A549 (cell line): ENCODE measurements around the gene ACTN2. TPM values are rescaled to one million over a fixed set of nuclear protein-coding genes. Genes with fewer than 3 reads are reported as not detected.

ENCODE experiments used
- ATAC-seq, 2 experiments: fragments of 200-7000 bp in 1 of 2; fragments of >200 bp in 1 of 2; cut with Nextera tagmentation in 1 of 2; cut with Tn5 transposase in 1 of 2; 3 replicates each; pipeline versions ENCODE4 v1.8.0 to v1.9.1; 2018 to 2020; ENCODE audit warnings: mild to moderate bottlenecking in 1 of 2, moderate library complexity in 1 of 2
- CTCF ChIA-PET: fragments of 300-600 bp; sonication (Branson Sonifier 250); formaldehyde crosslinking; extraction: SDS; loops from one replicate; lab custom pipeline; 2021; ENCODE audit warnings: antibody characterized with exemption, inconsistent platforms; lab: Yijun Ruan, JAX
- POLR2A ChIA-PET: fragments of 350-600 bp; formaldehyde crosslinking; extraction: SDS; loops from one replicate; lab custom pipeline; 2021; ENCODE audit warnings: antibody characterized with exemption, inconsistent platforms; lab: Yijun Ruan, JAX
- DNase-seq, 2 experiments: peaks; one replicate each; pipeline versions ENCODE4 v3.0.0 to v3.0.0-alpha.2; 2011 to 2016; ENCODE audit warnings: low read depth in 1 of 2, low spot score in 1 of 2
- FAIRE-seq: peaks from 2 replicates; lab custom pipeline; 2011; peaks lifted over from hg19 to GRCh38; lab: Jason Lieb, UNC
- H3K27ac ChIP-seq, 2 experiments: fragments of >200 bp; sonication (Bioruptor Twin); formaldehyde crosslinking; 3 replicates each; pipeline ENCODE4 v1.5.1; 2016 to 2017
- H3K4me1 ChIP-seq: fragments of >200 bp; sonication (Bioruptor Twin); formaldehyde crosslinking; 3 replicates; pipeline ENCODE4 v1.6.1; 2016
- H3K4me2 ChIP-seq: fragments of >200 bp; sonication (Bioruptor Twin); formaldehyde crosslinking; 3 replicates; pipeline ENCODE4 v1.6.1; 2016
- H3K4me3 ChIP-seq: fragments of >200 bp; sonication (Bioruptor Twin); formaldehyde crosslinking; 3 replicates; pipeline ENCODE4 v1.5.1; 2016
- H3K9me3 ChIP-seq: fragments of >200 bp; sonication (Bioruptor Twin); formaldehyde crosslinking; 3 replicates; pipeline ENCODE4 v1.6.1; 2016
- BHLHE40 ChIP-seq: IDR thresholded peaks from 2 replicates; pipeline ENCODE4 v1.6.1; 2012; ENCODE audit warnings: low read depth, low read length, inconsistent platforms
- CBX2 ChIP-seq: fragments of 200-600 bp; sonication (generic); IDR thresholded peaks from 2 replicates; pipeline ENCODE4 v1.6.1; 2016; ENCODE audit warnings: low read depth, mild to moderate bottlenecking, borderline replicate concordance
- CBX8 ChIP-seq: fragments of 200-600 bp; sonication (generic); IDR thresholded peaks from 2 replicates; pipeline ENCODE4 v1.6.1; 2016
- CEBPB ChIP-seq, 2 experiments: fragments of >200 bp in 1 of 2; sonication (Bioruptor Twin) in 1 of 2; formaldehyde crosslinking in 1 of 2; IDR thresholded peaks; 2 replicates each; pipeline ENCODE4 v1.6.1; 2012 to 2016
- CHD4 ChIP-seq: fragments of 200-600 bp; sonication (generic); IDR thresholded peaks from 2 replicates; pipeline ENCODE4 v1.6.1; 2016; ENCODE audit warnings: antibody characterized with exemption, mild to moderate bottlenecking, borderline replicate concordance
- EHF ChIP-seq: fragments of 250-450 bp; sonication (Bioruptor Pico); IDR thresholded peaks from 2 replicates; pipeline ENCODE4 v1.5.0; 2020; ENCODE audit warnings: mild to moderate bottlenecking
- EP300 ChIP-seq, 2 experiments: fragments of >200 bp; sonication (Bioruptor Twin); formaldehyde crosslinking; IDR thresholded peaks; 2 replicates in 1 of 2; 3 replicates in 1 of 2; pipeline ENCODE4 v1.6.1; 2016 to 2017
- ESRRA ChIP-seq: fragments of 150-350 bp; IDR thresholded peaks from 2 replicates; pipeline ENCODE4 v1.6.1; 2014; ENCODE audit warnings: mild to moderate bottlenecking, low read length, borderline replicate concordance
- FOSL2 ChIP-seq, 2 experiments: fragments of 450-650 bp in 1 of 2; fragments of >200 bp in 1 of 2; sonication (Bioruptor Twin) in 1 of 2; formaldehyde crosslinking; IDR thresholded peaks; 2 replicates each; pipeline versions ENCODE4 v1.5.0 to v1.6.1; 2016 to 2020; ENCODE audit warnings: mild to moderate bottlenecking in 1 of 2, moderate library complexity in 1 of 2
- GATA3 ChIP-seq: IDR thresholded peaks from 2 replicates; pipeline ENCODE4 v1.6.1; 2012; ENCODE audit warnings: borderline replicate concordance
- HDAC2 ChIP-seq: fragments of 200-600 bp; sonication (generic); IDR thresholded peaks from 2 replicates; pipeline ENCODE4 v1.6.1; 2016
- HEYL ChIP-seq: fragments of 250-450 bp; sonication (Bioruptor Pico); IDR thresholded peaks from 2 replicates; pipeline ENCODE4 v1.8.0; 2021; ENCODE audit warnings: mild to moderate bottlenecking, moderate library complexity
- HOXA7 ChIP-seq: fragments of 250-450 bp; sonication (Bioruptor Pico); IDR thresholded peaks from 2 replicates; pipeline ENCODE4 v1.5.0; 2020; ENCODE audit warnings: mild to moderate bottlenecking, moderate library complexity
- JUN ChIP-seq, 2 experiments: fragments of >200 bp; sonication (Bioruptor Twin); formaldehyde crosslinking; IDR thresholded peaks; 2 replicates in 1 of 2; 3 replicates in 1 of 2; pipeline ENCODE4 v1.6.1; 2016 to 2017
- KDM5A ChIP-seq: fragments of 200-600 bp; sonication (generic); IDR thresholded peaks from 2 replicates; pipeline ENCODE4 v1.6.1; 2016; ENCODE audit warnings: antibody characterized with exemption, mild to moderate bottlenecking
- MAFK ChIP-seq: fragments of 450-650 bp; IDR thresholded peaks from 2 replicates; pipeline ENCODE4 v1.6.1; 2014; ENCODE audit not compliant: partially characterized antibody
- MAZ ChIP-seq: fragments of 150-350 bp; IDR thresholded peaks from 2 replicates; pipeline ENCODE4 v1.6.1; 2014; ENCODE audit warnings: antibody characterized with exemption, low read depth, low read length, borderline replicate concordance
- MYC ChIP-seq: IDR thresholded peaks from 2 replicates; pipeline ENCODE4 v1.6.1; 2012; ENCODE audit warnings: mild to moderate bottlenecking, inconsistent platforms, low read length, improper control_type of control experiment, borderline replicate concordance
- NFE2L2 ChIP-seq: fragments of 150-350 bp; conservative IDR thresholded peaks from 2 replicates; pipeline ENCODE4 v1.6.1; 2014; ENCODE audit warnings: low read length
- PHF8 ChIP-seq: fragments of 200-600 bp; sonication (generic); IDR thresholded peaks from 2 replicates; pipeline ENCODE4 v1.6.1; 2016; ENCODE audit warnings: low read depth, mild to moderate bottlenecking, antibody characterized with exemption, moderate library complexity, borderline replicate concordance
- POLR2AphosphoS2 ChIP-seq: conservative IDR thresholded peaks from 2 replicates; pipeline ENCODE4 v1.6.1; 2012; ENCODE audit warnings: low read length, improper control_type of control experiment, inconsistent platforms
- RAD21 ChIP-seq, 2 experiments: fragments of >200 bp in 1 of 2; sonication (Bioruptor Twin) in 1 of 2; formaldehyde crosslinking in 1 of 2; IDR thresholded peaks in 1 of 2; conservative IDR thresholded peaks in 1 of 2; 2 replicates in 1 of 2; 3 replicates in 1 of 2; pipeline ENCODE4 v1.6.1; 2012 to 2018; ENCODE audit warnings: inconsistent platforms in 1 of 2
- RFX5 ChIP-seq: fragments of 450-650 bp; IDR thresholded peaks from 2 replicates; pipeline ENCODE4 v1.7.1; 2014; ENCODE audit warnings: antibody characterized with exemption, mild to moderate bottlenecking, moderate library complexity
- RNF2 ChIP-seq: fragments of 200-600 bp; sonication (generic); IDR thresholded peaks from 2 replicates; pipeline ENCODE4 v1.6.1; 2016; ENCODE audit warnings: low read depth, mild to moderate bottlenecking, antibody characterized with exemption, moderate library complexity, borderline replicate concordance
- SMC3 ChIP-seq: fragments of >200 bp; sonication (Bioruptor Twin); formaldehyde crosslinking; IDR thresholded peaks from 3 replicates; pipeline ENCODE4 v1.6.1; 2018; ENCODE audit warnings: inconsistent platforms
- SREBF2 ChIP-seq: fragments of 450-650 bp; IDR thresholded peaks from 2 replicates; pipeline ENCODE4 v1.6.1; 2014; ENCODE audit warnings: mild to moderate bottlenecking, moderate library complexity
- TP53 ChIP-seq: fragments of 250-450 bp; sonication (Bioruptor Pico); IDR thresholded peaks from 2 replicates; pipeline ENCODE4 v1.5.0; 2021; ENCODE audit warnings: mild to moderate bottlenecking, moderate library complexity
- WGBS: methylation state at CpG from one replicate; pipeline ENCODE4 v1.1.6; 2017; ENCODE audit errors: missing lambda C conversion rate; 5-methylcytosine and 5-hydroxymethylcytosine counted together
- polyA plus RNA-seq, 4 experiments: library from polyadenylated mRNA; depleted of rRNA in 3 of 4; stranded (reverse); fragments of >200 nt; fragmentation: RNase III in 1 of 4; extraction: RNeasy Plus Mini Kit Qiagen cat#74134 plus additional on column Dnase treatment in 1 of 4; gene quantifications; 2 replicates in 3 of 4; 3 replicates in 1 of 4; pipeline ENCODE4 v1.2.3, GENCODE V29; 2011 to 2017
- TF ChIP-seq, protein P1 (sequence below): fragments of 250-450 bp; sonication (Bioruptor Pico); IDR thresholded peaks from 2 replicates; pipeline ENCODE4 v1.5.0; 2021; ENCODE audit warnings: mild to moderate bottlenecking, moderate library complexity, borderline replicate concordance
- TF ChIP-seq, protein P2 (sequence below): IDR thresholded peaks from 2 replicates; pipeline ENCODE4 v1.6.1; 2012; ENCODE audit warnings: low read depth, borderline replicate concordance
- TF ChIP-seq, protein P3 (sequence below): IDR thresholded peaks from 2 replicates; pipeline ENCODE4 v1.6.1; 2012
- TF ChIP-seq, protein P4 (sequence below): fragments of >200 bp; sonication (Bioruptor Twin); formaldehyde crosslinking; IDR thresholded peaks from 3 replicates; pipeline ENCODE4 v1.5.1; 2016

The ACTN2 gene
- polyA plus RNA-seq, 2 of the 4 experiments (the other 2 are of a cell fraction): not detected

DNA sequence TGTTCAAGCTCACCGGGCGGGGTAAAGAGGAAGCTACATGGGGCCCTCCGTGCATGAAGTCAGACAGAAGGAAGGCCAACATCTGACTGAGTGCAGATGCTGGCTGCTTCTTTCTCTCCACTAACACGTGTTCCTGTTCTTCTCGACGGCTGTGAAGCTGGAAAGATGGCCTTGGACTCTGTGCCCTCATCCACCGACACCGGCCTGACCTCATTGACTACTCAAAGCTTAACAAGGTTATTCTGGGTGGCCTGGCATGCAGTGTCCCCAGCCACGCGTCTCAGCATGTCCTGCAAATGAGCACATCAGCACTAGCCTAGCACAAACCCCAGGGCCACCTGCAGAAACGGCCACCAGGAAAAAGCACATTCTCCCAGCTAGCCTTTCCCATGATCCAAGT is 41.2 kb downstream of the ACTN2 start:
- ChIA-PET CTCF (no interaction called here), POLR2A (no interaction called here)
- FAIRE-seq (no peak), DNase-seq (no peak), ATAC-seq (no peak; a peak in 1 of 6 replicates)
- 68% methylated on average over 11 of the region's 11 CpGs for WGBS
- TF ChIP-seq CHD4: no peak
- no peak for TF ChIP-seq KDM5A
- TF ChIP-seq NFE2L2: no peak
- TF ChIP-seq ESRRA: no peak
- TF ChIP-seq BHLHE40: no peak
- no peak for TF ChIP-seq HEYL (CRISPR knock-in tag)
- TF ChIP-seq FOSL2 (IDR thresholded peaks at IDR 0.05): no peak
- TF ChIP-seq FOSL2 (CRISPR knock-in tag; IDR thresholded peaks at IDR 0.05): no peak
- TF ChIP-seq HOXA7 (CRISPR knock-in tag): no peak
- TF ChIP-seq, protein P1, sequence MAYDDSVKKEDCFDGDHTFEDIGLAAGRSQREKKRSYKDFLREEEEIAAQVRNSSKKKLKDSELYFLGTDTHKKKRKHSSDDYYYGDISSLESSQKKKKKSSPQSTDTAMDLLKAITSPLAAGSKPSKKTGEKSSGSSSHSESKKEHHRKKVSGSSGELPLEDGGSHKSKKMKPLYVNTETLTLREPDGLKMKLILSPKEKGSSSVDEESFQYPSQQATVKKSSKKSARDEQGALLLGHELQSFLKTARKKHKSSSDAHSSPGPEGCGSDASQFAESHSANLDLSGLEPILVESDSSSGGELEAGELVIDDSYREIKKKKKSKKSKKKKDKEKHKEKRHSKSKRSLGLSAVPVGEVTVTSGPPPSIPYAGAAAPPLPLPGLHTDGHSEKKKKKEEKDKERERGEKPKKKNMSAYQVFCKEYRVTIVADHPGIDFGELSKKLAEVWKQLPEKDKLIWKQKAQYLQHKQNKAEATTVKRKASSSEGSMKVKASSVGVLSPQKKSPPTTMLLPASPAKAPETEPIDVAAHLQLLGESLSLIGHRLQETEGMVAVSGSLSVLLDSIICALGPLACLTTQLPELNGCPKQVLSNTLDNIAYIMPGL (CRISPR knock-in tag): no peak
- Histone ChIP-seq H3K4me3 (no peak overlapping the region), H3K4me1 (no peaks in the 10 kb centered on the region), H3K9me3 (no peaks in the 10 kb centered on the region), H3K27ac (no peak overlapping the region), H3K4me2 (no peak overlapping the region)

DNA sequence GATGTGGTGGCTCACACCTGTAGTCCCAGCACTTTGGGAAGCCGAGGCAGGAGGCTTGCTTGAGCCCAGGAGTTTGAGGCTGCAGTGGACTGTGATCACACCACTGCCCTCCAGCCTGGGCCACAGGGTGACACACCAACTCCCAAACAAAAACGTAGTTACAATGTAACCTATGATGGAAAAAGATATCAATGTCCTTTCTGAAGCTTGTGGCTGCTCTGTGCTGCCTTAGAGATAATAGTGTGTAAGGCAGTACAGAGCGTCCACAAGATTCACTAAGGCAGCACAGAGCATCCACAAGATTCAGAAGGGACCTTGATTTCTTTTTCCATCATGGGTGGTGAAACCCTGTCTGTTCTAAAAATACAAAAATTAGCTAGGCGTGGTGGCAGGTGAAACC is 42.5 kb downstream of the ACTN2 start:
- CTCF ChIA-PET: no interaction called here
- ATAC-seq (no peak), FAIRE-seq (no peak)

DNA sequence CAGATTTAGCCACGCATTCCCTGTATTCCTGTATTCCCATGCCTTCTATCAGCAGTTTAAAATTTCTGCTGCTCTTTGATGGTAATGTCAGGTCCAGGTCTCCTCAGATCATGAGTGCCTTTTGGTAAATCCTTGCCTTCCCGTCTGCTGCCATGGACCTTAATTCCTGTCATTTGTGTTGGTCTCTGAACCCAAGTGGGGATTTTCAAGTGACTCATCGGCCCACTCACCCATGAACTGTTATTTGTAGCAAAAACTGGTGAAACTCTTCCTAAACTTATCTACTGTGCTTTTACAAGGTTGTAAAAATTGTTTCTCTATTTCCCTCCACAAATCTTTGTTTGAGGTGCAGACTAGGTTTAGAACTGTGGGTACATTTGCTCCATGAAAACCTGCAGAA is 47.4 kb downstream of the ACTN2 start:
- ATAC-seq (no peak), DNase-seq (no peak), FAIRE-seq (no peak)
- no peaks in the 10 kb centered on the region for H3K4me1 ChIP-seq
- no peak overlapping the region for H3K4me3 ChIP-seq
- H3K27ac ChIP-seq: no peak overlapping the region
- H3K4me2 ChIP-seq: no peak overlapping the region
- H3K9me3 ChIP-seq: no peaks in the 10 kb centered on the region
- POLR2A ChIA-PET: no interaction called here
- TF ChIP-seq HDAC2: no peak
- no peak for TF ChIP-seq PHF8
- TF ChIP-seq, protein P2, sequence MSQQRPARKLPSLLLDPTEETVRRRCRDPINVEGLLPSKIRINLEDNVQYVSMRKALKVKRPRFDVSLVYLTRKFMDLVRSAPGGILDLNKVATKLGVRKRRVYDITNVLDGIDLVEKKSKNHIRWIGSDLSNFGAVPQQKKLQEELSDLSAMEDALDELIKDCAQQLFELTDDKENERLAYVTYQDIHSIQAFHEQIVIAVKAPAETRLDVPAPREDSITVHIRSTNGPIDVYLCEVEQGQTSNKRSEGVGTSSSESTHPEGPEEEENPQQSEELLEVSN: no peak
- TF ChIP-seq, protein P3, sequence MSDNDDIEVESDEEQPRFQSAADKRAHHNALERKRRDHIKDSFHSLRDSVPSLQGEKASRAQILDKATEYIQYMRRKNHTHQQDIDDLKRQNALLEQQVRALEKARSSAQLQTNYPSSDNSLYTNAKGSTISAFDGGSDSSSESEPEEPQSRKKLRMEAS: no peak
- TF ChIP-seq CBX2: no peak
- TF ChIP-seq EP300 (IDR thresholded peaks at IDR 0.05): no peak
- TF ChIP-seq EHF (CRISPR knock-in tag): no peak
- no peak for TF ChIP-seq MAFK
- no peak for TF ChIP-seq ESRRA
- TF ChIP-seq RNF2: no peak
- TF ChIP-seq JUN (IDR thresholded peaks at IDR 0.05): no peak
- no peak for TF ChIP-seq GATA3
- TF ChIP-seq RAD21 (conservative IDR thresholded peaks at IDR 0.05 in 1 of 2, IDR thresholded peaks at IDR 0.05 in 1 of 2): no peak
- TF ChIP-seq RFX5: no peak
- no peak for TF ChIP-seq SREBF2
- no peak for TF ChIP-seq MYC
- TF ChIP-seq, protein P4, sequence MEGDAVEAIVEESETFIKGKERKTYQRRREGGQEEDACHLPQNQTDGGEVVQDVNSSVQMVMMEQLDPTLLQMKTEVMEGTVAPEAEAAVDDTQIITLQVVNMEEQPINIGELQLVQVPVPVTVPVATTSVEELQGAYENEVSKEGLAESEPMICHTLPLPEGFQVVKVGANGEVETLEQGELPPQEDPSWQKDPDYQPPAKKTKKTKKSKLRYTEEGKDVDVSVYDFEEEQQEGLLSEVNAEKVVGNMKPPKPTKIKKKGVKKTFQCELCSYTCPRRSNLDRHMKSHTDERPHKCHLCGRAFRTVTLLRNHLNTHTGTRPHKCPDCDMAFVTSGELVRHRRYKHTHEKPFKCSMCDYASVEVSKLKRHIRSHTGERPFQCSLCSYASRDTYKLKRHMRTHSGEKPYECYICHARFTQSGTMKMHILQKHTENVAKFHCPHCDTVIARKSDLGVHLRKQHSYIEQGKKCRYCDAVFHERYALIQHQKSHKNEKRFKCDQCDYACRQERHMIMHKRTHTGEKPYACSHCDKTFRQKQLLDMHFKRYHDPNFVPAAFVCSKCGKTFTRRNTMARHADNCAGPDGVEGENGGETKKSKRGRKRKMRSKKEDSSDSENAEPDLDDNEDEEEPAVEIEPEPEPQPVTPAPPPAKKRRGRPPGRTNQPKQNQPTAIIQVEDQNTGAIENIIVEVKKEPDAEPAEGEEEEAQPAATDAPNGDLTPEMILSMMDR: no peak
- 51% methylated on average over 3 of the region's 3 CpGs for WGBS
- CTCF ChIA-PET: no interaction called here

More for the DNA sequence above, 42.5 kb downstream of the ACTN2 start:
- H3K4me1 ChIP-seq: no peaks in the 10 kb centered on the region
- WGBS: 53% methylated on average over 4 of the region's 4 CpGs
- no peak overlapping the region for H3K27ac ChIP-seq
- no peak for DNase-seq
- POLR2A ChIA-PET: no interaction called here
- TF ChIP-seq CBX8 (no peak), CEBPB (IDR thresholded peaks at IDR 0.05) (no peak), TP53 (CRISPR knock-in tag) (no peak), MAZ (no peak), POLR2AphosphoS2 (no peak), SMC3 (no peak)
- TF ChIP-seq, all 56 proteins: peak for 0
- Histone ChIP-seq H3K9me3 (no peaks in the 10 kb centered on the region), H3K4me2 (no peak overlapping the region), H3K4me3 (no peak overlapping the region)
